NCI-H82 treated with DMSO at 0.1 percent for 48 hours (cell line): ENCODE results near the gene PDE2A.

Experiments used
- DNase-seq: peaks from one replicate; lab custom pipeline; 2025; ENCODE audit not compliant: unreplicated experiment; lab: John Stamatoyannopoulos, UW

PDE2A gene

GRCh38 chr11:72637926-72638325, 36.3 kb downstream of the PDE2A start:
- no peak for DNase-seq

DNA sequence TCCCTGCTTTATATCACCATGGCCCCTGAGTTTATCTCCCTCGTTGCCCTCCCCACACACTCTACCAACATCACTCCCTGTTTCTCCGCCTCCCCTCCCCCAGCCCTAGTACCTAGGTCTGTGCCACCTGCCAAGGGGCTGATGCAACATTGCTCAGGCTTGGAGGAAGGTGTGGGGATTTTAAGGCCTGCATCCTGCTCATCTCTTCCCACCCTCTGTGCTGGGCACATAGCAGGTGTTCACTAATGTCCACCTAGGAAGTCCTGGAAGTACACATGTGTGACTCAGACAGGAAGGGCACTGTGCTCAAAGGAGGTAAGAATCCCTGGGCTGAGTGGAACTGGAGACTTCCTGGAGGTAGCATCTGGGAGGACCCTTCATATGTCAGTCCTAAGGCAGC, 37.0 kb downstream of the PDE2A start:
- no peak for DNase-seq

DNA sequence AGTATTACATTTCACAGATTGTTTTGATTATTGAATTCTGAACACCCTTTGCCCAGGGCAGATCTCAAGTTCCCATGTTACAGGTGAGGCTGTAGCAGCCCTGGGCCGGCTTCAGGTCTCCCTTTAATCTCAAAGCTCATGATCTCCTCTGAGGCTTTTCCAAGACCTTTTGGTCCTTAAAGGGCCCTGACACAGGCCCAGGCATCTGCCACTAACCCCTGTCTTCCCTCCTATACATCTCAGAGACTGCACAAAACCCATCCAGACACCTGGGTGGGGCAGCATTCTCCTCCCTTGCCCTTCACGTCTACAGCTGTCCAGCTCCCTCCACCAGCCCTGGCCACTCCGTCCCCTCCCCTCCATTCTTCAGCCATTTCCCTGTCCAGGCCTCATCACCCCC, 37.8 kb downstream of the PDE2A start:
- no peak for DNase-seq

GRCh38 chr11:72635933-72636332, 38.3 kb downstream of the PDE2A start:
- DNase-seq = no peak

- no peak for DNase-seq
Measured at GRCh38 chr11:72635309-72635915, 38.8 kb downstream of the PDE2A start.

- DNase-seq = no peak
Measured at GRCh38 chr11:72634472-72635095, 39.6 kb downstream of the PDE2A start.

DNA sequence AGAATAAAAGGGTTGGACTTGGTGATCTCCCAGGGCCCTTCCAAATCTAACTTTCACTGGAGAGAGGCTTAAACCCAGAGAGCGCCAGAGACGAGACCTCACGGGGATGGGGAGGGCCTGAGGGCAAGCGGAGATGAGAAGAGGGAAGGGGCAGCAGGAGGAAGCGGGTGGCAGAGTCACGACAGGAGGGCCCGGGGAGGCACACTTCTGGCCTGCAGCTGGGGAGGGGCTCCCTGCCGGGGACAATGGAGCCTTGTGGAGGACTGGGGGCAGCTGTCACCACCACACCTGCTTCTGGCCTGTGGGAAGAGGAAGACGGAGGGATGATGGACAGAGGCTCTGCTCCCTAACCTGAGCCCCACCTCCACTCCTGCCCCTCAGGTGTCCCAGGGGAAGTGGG, 40.2 kb downstream of the PDE2A start:
- no peak for DNase-seq

DNA sequence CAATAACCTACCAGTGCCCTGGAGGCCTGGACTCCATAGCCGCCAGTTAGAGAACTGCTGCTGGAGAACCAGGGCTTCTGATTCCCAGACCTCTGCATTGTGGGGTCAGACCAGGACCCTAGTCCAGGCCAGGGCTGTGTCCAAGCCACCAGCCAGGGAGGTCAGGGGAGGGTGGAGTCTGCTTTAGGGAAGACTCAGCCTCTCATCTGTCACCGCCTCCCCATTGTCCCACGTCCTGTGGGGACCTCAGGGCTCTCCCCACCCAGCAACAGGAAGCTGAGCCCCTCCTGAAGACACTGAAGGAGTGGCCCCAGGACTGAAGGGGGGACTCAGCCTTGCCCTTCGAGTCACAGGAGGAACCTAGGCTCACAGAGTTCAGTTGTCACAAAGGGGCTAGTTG, 41.2 kb downstream of the PDE2A start:
- DNase-seq = no peak

DNA sequence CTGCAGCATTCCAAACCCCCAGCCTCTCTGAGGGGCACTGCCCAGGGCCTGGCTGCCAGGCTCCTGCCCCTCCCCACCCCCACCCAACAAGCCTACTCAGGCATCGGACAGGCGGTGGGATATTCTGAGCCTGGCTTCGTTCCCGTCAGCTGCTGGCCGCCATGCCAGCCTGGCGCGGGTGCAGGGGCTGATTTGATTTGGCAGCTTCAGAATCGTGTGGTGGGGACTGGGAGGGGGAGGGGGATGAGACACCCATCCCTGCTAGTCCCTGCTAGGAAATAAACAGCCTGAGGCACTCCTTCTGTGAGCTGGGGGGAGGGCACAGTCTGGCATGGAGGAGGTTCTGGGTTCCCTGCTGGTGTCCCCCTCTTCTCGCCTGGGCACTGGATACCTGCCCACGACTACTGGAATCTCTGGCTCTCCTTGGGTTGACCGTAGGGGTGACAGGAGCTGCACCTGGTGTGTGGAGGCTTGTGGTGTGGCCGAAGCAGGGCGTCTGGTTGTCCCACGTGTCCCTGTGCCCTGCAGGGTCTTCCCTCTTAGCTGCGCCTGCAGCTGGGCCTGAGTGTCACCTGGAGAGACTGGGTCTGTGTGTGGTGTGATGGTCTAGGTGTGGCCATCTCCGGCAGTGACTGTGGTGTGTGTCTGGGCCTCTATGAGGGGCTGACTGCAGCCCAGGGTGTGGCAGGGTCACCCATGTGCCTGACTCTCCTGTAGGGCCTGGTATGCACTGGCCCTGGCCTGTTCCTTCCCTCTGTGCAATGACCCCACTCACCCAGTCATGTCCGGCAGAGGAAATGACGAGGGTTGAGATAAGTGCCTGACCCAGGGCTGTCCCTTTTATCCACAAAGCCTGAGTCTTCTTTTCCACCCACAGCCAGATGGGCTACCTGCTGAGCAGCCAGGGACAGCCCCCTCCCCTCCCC, 42.2 kb downstream of the PDE2A start:
- no peak for DNase-seq

DNA sequence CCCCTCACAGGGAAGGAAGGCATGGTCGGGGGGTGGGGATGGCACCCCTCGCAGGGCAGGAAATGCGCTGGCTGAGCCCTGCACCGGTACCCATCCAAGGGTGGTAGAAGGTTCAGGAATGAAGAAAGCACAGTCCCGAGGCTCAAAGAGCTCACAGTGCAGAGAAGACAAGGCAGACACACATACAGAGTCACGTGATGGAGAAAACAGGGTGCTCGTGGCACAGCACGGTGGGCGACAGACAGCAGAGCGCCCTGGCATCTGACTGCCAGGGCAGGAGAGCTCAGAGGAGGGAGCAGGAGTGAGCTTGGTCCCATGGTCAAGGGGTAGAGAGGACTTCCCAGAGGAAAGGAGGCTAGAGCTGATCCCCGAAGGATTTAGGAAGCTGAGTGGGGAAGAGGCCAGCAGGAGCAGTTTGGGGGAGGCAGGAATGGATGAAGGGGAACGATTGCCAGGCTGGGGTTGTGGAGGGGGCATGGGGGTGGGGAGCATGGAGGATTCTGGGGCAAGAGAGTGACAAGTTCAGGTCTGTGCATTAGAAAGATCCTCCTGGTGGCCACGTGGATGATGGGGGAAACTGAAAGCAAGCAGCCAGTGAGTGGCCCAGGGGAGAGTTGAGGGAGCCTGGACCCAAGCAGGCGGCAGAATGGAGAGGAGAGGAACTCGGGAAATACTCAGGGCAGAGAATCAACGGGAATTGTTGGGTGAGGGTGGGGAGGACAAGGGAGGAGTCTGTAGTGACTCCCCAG, 43.9 kb downstream of the PDE2A start:
- DNase-seq = no peak

- peak; percentile 54 for DNase-seq
Measured at GRCh38 chr11:72629266-72629665, 45.0 kb downstream of the PDE2A start.

DNA sequence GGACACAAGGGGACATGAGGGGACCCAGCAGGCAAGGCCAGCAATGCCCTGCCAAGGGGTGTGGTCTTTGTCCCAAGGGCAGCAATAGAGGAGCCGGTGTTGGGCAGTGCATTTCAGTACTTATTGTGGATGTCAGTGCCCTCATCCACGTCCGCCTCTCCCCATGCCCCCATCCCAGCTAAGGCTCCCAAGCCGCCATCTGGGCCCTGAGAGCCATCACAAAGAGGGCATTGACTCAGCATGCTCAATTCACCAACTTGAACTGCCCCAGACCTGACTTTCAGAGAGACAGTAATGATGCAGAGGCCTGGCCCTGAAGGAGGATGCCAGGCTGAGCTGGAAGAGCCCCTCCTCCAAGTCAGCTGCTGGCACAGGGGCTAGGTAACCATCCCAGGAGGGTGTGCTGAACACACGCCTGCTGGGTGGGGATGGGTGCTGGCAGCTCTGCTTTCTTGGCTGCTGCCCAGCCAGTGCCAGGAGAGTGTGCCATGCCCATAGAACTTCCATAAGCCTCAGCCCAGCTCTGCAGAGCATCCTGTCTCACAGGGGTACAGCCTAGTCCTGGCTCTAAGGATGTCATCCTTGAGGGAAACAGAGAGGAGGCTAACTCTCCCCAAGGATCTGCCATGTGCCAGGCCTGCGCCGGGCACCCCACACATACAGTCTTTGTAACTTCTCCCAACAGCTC, 46.5 kb downstream of the PDE2A start:
- DNase-seq = no peak

- no peak for DNase-seq
Measured at GRCh38 chr11:72626414-72626936, 47.7 kb downstream of the PDE2A start.

GRCh38 chr11:72625691-72626413, 48.4 kb downstream of the PDE2A start:
- no peak for DNase-seq

DNA sequence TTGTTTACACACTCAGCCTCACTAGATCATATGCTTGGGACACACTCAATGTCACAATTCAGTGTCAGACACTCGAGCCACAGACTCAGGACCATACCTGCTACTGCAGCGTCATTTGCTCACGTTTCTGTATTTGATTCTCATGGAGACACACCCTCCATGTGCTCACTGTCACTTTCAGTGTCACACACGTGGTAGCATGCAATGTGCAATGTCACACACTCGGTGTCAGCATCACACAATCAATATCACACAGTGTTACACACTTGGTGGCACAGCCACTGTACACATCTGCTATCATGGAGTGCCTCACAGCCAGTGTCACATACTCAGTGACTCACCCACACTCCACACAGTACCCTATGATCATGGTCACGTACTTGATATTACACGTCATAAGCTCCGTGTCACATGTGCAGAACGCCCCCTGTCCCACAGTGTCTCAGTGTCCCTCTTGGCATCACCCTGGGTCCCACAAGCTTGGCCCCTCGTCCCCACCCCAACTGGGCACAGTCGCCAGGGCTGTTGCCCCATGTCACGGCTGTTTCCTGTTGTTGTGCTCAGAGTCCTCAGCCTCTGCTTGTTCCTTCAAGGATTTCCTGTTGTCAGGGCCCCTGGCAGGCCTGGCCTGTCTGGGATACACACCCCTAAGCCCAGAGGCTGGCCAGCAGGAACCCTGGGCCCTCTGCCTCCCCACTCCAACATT, 49.6 kb downstream of the PDE2A start:
- no peak for DNase-seq

- no peak for DNase-seq
Measured at GRCh38 chr11:72623052-72623451, 51.2 kb downstream of the PDE2A start.

GRCh38 chr11:72621008-72621610, 53.1 kb downstream of the PDE2A start:
- DNase-seq = no peak

DNA sequence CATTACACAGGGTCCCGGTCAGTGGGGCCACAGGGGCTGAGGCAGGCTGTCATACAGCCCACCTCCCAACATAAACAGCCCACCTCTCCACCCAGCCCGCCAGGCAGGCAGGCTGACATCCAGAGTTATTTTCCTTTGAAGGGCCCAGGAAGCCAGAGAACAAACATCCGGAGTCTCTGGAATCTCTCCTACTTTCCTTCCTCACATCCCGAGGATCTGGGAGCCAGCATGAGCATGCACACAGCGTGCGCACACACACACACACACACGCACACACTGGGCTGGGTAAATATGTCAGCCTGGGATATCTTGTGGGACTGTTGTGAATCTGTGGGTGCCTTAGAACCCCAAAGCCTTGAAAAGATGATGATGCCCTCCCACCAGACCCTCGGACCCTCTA, 55.4 kb downstream of the PDE2A start:
- no peak for DNase-seq
